HL-60 (cell line): Measurements from ENCODE around the gene CDC42BPB.
"Not testable (repeated sequence)": the region's sequence is repeated elsewhere in the genome, so short reads cannot be mapped to it uniquely, and the experiment has no call there.

Experiments used
- CTCF ChIP-seq: IDR thresholded peaks from one replicate; pipeline ENCODE4 v1.5.1; 2011; ENCODE audit warnings: low read length, control low read depth, inconsistent platforms; ENCODE audit not compliant: insufficient read depth
- REST ChIP-seq: IDR thresholded peaks from 2 replicates; pipeline ENCODE4 v1.6.1; 2012; ENCODE audit warnings: low read depth; ENCODE audit not compliant: insufficient replicate concordance

GRCh38 chr14:102896735-102897134 is 160.6 kb downstream of the CDC42BPB start:
- not testable (repeated sequence) for TF ChIP-seq CTCF, REST
